CD4-positive, alpha-beta T cell treated with Interleukin-15 for 4 hours (primary cell): ENCODE measurements around the gene SHROOM4.

Experiments used
- DNase-seq: peaks from one replicate; pipeline ENCODE4 v3.0.0-alpha.2; 2020; ENCODE audit warnings: low spot score

SHROOM4 gene

DNA sequence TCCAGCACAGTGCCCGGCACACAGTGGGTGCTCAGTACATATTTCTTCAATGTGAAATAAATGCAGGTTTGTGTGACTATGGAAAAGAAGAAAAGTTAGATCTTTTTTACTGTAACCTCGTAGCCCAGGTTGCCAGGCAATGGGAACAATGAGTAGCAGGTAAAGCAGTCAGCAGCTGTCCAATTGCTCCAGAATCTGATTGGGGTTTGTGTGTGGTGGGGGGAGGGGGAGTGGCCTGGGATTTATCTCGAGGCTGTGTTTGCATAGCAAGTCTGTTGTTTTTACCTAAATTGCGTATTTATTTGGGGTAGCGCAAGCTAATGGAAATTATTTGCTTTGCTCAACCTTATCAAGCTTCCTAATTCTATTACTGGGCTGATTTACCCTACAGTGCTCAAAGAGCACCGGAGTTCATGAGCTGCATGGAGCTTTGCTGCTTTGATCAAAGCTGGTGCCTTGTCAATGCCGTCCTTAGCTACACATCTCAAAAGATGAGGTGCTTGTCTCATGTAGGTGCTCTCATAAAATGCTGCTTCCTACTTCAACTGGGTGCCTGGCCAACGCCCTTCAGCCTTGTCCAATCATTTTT, 198.3 kb downstream of the SHROOM4 start:
- no peak for DNase-seq

DNA sequence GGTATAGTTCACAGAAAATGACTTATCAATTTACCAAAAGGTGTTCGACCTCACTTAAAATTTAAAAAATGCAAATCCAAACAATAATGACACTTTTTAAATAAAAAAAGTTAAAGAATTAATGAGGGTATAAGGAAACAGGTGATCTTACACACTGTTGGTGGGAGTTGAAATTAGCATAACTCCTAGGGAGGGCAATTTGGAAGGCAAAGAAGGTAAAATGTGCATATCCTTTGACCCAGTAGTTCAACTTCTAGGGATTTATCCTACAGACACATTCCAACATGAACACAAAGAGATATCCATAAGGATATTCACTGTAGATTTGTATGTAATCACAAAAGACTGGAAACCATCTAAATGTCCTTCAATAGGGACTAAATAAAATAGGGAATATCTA, 199.5 kb downstream of the SHROOM4 start:
- no peak for DNase-seq

GRCh38 chrX:50613846-50614245, 200.1 kb downstream of the SHROOM4 start:
- no peak for DNase-seq

DNA sequence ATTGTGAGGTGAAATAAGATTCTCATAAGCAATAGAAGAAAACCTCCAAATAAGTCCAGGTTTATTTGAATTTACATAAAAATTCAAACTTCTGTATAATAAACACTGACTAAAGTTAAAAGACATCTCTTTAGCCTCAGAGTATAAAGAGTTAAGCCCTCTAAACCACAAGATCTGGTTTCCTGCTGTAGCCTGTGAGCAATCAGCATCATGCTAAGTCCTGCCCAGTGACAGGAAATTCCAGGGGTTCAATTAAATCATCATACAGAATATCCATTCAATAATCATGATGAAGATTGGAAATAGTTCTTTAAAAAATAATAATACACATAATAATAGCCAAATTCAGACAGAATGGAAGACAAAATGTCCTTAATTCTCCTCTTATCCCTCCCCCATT, 204.2 kb downstream of the SHROOM4 start:
- no peak for DNase-seq

DNA sequence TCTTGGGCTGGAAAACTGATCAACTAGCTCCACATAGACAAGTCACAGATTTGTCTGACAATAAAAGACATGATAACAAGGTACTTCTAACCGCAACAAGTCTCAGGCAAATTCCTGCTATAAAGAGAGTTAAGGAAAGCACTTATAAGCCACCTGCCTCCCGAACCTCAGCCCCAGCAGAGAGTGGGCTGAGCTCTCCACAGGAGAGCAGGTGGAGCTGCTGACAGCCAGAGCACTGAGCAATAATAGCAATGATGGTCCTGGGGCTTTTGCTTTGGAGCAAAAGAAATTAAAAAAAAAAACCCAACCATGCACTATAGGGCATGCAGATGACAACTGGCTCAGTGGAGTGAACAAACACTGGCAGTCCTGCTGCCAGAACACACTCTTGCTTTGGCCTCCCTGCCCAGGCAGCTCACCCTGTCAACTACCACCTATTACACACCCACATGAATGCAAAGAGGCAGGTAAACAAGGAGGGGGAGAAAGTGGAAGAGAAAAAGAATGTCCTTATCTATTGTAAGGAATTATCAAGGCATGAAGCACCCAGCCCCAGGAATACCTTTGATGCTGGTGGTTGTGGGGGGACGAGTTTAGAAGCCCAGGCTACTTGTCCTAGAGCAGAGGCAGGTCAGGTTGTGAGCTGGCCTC, 207.6 kb downstream of the SHROOM4 start:
- DNase-seq: no peak

DNA sequence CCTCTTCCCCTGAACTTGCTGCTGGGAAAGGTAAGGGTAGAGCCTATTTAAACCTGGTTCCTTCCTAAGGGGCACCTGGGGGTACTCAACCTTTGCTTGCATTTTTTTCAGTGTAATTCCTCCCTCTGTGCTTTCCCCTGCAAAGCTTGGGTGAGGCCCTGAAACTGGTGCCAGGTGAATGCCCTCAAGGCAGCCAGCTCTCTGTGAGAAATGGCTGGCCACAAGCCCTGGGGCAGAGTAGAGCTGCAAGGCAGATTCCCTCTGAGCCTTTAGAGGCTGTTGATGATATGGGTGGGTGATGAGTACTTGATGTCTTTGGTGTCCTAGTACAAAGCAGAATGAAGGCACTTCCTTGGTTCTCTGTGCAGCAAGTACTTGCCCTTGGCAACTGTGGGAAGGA, 217.9 kb downstream of the SHROOM4 start:
- no peak for DNase-seq

- DNase-seq: no peak
These were observed 219.2 kb downstream of the SHROOM4 start for GRCh38 chrX:50594788-50595187.

GRCh38 chrX:50586980-50587379, 227.0 kb downstream of the SHROOM4 start:
- DNase-seq: no peak

DNA sequence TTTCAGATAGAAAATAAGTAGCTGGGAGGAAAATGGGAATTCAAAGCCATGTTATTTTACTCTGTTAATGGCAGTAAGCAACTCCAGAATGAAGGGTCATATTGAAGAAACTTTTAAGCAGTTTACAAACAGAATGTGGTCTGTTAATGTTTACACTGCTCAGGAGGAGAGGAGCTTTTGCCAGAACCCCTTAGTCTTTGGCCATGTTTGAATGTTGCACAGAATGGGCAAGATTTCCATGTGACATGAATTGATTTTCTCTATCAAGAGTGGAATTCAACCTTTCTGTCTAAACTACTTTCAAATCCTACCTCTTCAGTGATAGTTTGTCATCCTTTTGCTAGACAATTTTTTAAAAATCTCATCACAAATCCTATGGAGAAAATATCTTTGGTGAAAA, 227.6 kb downstream of the SHROOM4 start:
- no peak for DNase-seq

DNA sequence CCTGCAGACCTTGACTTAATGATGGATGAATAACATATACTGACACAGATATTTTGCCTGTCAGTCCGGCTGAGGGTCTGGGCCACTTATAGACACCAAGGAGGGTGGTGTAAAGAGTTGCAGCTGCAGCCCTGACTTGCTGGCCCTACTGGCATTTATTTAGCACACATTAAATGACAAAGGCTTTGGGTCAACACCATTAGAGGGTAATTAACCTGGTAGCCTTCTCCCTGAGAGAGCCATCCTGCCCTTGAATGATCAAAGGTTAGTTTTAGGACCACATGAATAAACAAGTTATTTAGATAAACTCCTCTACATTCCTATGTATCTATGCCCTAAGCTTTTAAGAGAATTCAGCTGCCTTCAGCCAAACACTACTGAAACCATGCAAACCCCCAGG, 232.6 kb downstream of the SHROOM4 start:
- DNase-seq: no peak

DNA sequence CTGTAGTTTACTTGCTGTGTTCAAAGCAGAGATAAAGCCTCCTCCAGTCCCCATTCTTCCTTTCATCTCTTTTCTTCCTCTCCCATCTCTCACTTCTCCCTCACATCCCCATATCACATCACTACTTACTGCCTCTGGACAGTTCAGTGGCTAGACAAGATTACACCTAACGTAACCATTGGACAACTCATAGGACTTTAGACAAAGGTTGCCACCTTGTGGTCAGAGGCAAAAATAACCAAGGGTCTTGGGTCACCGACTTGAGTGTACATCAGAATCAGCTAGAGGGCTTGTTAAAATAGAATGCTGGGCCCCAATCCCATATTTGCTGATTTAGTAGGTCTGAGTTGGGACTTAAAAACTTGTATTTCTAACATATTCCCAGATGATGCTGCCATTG, 234.0 kb downstream of the SHROOM4 start:
- peak; percentile 32 for DNase-seq

DNA sequence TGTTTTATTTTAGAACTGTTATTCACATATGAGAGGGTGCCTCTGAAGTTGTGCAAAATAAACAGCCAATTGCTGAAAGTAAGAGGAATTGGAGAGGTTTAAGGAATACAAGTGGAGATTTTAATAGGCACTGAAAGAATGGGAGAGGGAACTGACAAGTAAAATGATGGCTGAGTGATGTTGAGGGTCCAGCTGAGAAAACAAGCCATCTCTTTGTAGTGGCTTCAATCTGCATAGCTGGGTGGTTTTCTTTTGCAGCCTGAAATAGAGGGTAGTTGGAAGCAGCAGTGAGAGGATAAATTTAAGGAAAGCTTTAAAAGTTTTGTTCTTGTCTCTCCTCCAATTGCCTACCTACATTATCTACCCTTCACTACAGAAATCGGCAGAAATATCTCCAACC, 236.7 kb downstream of the SHROOM4 start:
- DNase-seq: no peak

DNA sequence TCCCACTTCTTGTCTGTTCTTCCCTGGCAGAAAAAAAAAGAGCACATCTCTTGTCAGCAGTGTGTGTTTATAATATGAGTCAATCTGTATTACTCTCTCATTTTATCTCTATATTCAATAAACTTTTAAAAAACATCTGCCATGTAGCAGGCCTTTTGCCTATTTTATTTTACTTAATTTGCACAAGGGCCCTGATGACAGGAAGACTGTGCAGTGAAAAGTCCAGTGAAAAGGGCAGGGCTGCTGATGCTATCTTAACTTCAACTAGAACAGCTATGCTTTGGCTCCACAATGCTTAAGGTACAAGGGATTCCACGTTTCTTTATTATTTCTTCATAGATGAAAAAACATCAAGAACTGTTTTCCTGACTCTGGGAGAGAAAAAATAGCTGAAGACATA, 246.4 kb downstream of the SHROOM4 start:
- DNase-seq: no peak

- DNase-seq: no peak
These were observed 248.3 kb downstream of the SHROOM4 start for GRCh38 chrX:50565718-50566117.
